ENCODE measurements around the gene POU3F2.
A peak's percentile ranks its signal among the peaks of the same experiment; 100 is the strongest.

The POU3F2 gene

GRCh38 chr6:98848539-98849242 is 14.3 kb downstream of the POU3F2 start:
- peaks cover 44% of the 10 kb centered on the region for H3K27me3 ChIP-seq (ENCODE audit: control insufficient read depth, insufficient read depth, low read length)

GRCh38 chr6:98864497-98864896 is 30.1 kb downstream of the POU3F2 start:
- Histone ChIP-seq H3K36me3 (ENCODE audit: insufficient read depth, low read length) (peaks cover 3% of the 10 kb centered on the region), H3K27me3 (ENCODE audit: control insufficient read depth, insufficient read depth, low read length) (no peaks in the 10 kb centered on the region), H3K9ac (ENCODE audit: low read depth, low read length) (no peak overlapping the region), H3K9me3 (replicated peaks; ENCODE audit: low read length) (no peaks in the 10 kb centered on the region), H3K4me2 (ENCODE audit: low read length) (no peak overlapping the region), H3K4me1 (ENCODE audit: control insufficient read depth, insufficient read depth, low read length) (no peaks in the 10 kb centered on the region), H3K4me3 (ENCODE audit: low read length) (no peak overlapping the region)

More at GRCh38 chr6:98848539-98849242, 14.3 kb downstream of the POU3F2 start:
- no peak overlapping the region for H3K9ac ChIP-seq (ENCODE audit: low read depth, low read length)
- H3K9me3 ChIP-seq (replicated peaks; ENCODE audit: low read length), result no peaks in the 10 kb centered on the region
- H3K4me3 ChIP-seq (ENCODE audit: low read length), result no peak overlapping the region
- H3K4me2 ChIP-seq (ENCODE audit: low read length), result peak overlapping the region; percentile 71
- H3K36me3 ChIP-seq (ENCODE audit: insufficient read depth, low read length), result no peaks in the 10 kb centered on the region
- peaks cover 15% of the 10 kb centered on the region for H3K4me1 ChIP-seq (ENCODE audit: control insufficient read depth, insufficient read depth, low read length)

DNA sequence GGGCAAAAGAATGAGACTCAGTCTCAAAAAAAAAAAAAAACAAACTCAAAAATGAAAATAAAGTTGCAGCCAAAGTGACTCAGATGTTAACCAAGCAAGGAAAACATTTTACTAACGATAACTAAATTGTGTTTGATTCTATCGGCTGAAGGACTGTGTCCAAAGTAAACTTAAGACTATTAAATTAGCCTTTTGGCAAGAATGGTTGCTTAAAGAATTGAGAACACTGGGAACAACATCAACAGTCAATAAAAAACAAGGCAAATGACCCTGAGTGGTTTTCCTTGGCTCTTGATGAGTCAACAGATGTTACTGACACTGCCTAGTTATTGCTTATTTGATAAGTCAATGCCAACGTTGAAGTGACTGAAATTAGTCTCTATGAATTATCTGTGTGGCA is 36.7 kb downstream of the POU3F2 start:
- Histone ChIP-seq H3K4me3 (ENCODE audit: low read length) (no peak overlapping the region), H3K4me2 (ENCODE audit: low read length) (peak overlapping the region; percentile 1), H3K36me3 (ENCODE audit: insufficient read depth, low read length) (no peaks in the 10 kb centered on the region), H3K4me1 (ENCODE audit: control insufficient read depth, insufficient read depth, low read length) (no peaks in the 10 kb centered on the region), H3K9ac (ENCODE audit: low read depth, low read length) (no peak overlapping the region), H3K9me3 (replicated peaks; ENCODE audit: low read length) (no peaks in the 10 kb centered on the region), H3K27me3 (ENCODE audit: control insufficient read depth, insufficient read depth, low read length) (no peaks in the 10 kb centered on the region)

- Histone ChIP-seq H3K4me1 (ENCODE audit: control insufficient read depth, insufficient read depth, low read length) (no peaks in the 10 kb centered on the region), H3K4me2 (ENCODE audit: low read length) (no peak overlapping the region), H3K36me3 (ENCODE audit: insufficient read depth, low read length) (no peaks in the 10 kb centered on the region), H3K4me3 (ENCODE audit: low read length) (no peak overlapping the region), H3K27me3 (ENCODE audit: control insufficient read depth, insufficient read depth, low read length) (no peaks in the 10 kb centered on the region), H3K9me3 (replicated peaks; ENCODE audit: low read length) (no peaks in the 10 kb centered on the region), H3K9ac (ENCODE audit: low read depth, low read length) (no peak overlapping the region)
Observed at GRCh38 chr6:98871821-98872220, 37.4 kb downstream of the POU3F2 start.

GRCh38 chr6:98875375-98875774 is 41.0 kb downstream of the POU3F2 start:
- Histone ChIP-seq H3K9me3 (replicated peaks; ENCODE audit: low read length) (no peaks in the 10 kb centered on the region), H3K4me1 (ENCODE audit: control insufficient read depth, insufficient read depth, low read length) (no peaks in the 10 kb centered on the region), H3K4me2 (ENCODE audit: low read length) (no peak overlapping the region), H3K36me3 (ENCODE audit: insufficient read depth, low read length) (no peaks in the 10 kb centered on the region), H3K27me3 (ENCODE audit: control insufficient read depth, insufficient read depth, low read length) (no peaks in the 10 kb centered on the region), H3K9ac (ENCODE audit: low read depth, low read length) (no peak overlapping the region), H3K4me3 (ENCODE audit: low read length) (no peak overlapping the region)

GRCh38 chr6:98877250-98877649 is 42.9 kb downstream of the POU3F2 start:
- Histone ChIP-seq H3K4me2 (ENCODE audit: low read length) (no peak overlapping the region), H3K4me3 (ENCODE audit: low read length) (no peak overlapping the region), H3K27me3 (ENCODE audit: control insufficient read depth, insufficient read depth, low read length) (no peaks in the 10 kb centered on the region), H3K9me3 (replicated peaks; ENCODE audit: low read length) (no peaks in the 10 kb centered on the region), H3K36me3 (ENCODE audit: insufficient read depth, low read length) (no peaks in the 10 kb centered on the region), H3K4me1 (ENCODE audit: control insufficient read depth, insufficient read depth, low read length) (no peaks in the 10 kb centered on the region), H3K9ac (ENCODE audit: low read depth, low read length) (no peak overlapping the region)

DNA sequence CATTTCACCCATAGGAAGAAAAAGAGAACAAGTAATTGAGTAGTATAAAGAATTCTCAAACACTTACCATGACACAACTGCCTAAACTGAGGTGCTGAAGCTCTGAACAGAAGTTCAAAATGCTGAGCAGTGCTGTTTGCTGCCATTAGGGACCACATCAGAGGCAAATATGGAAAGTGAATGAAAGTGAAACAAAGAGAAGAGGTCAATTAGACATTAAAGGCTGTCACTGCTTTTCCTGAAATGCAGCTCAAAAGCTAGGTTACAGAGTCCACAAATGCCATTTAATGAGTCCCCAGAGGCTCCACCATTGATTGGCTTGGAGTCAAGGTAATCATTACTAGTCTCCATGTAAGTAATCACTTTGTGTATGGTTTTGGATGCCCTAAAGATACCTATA is 46.1 kb downstream of the POU3F2 start:
- Histone ChIP-seq H3K4me3 (ENCODE audit: low read length) (no peak overlapping the region), H3K27me3 (ENCODE audit: control insufficient read depth, insufficient read depth, low read length) (no peaks in the 10 kb centered on the region), H3K9me3 (replicated peaks; ENCODE audit: low read length) (no peaks in the 10 kb centered on the region), H3K4me2 (ENCODE audit: low read length) (no peak overlapping the region), H3K36me3 (ENCODE audit: insufficient read depth, low read length) (no peaks in the 10 kb centered on the region), H3K9ac (ENCODE audit: low read depth, low read length) (no peak overlapping the region), H3K4me1 (ENCODE audit: control insufficient read depth, insufficient read depth, low read length) (no peaks in the 10 kb centered on the region)

DNA sequence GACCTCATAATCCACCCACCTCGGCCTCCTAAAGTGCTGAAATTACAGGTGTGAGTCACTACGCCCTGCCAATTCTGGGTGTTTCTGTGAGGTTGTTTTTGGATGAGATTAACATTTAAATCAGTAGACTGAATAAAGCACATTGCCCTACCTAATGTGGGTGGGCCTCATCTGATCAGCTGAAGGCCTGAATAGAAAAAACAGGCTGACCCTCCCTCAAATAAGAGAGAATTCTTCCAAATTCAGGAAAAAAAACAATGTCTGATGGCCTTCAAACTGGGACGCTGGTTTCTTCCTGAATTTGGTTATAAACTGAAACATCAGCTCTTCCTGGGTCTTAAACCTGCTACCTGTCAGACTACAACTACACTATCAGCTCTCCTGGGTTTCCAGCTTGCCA is 51.0 kb downstream of the POU3F2 start:
- Histone ChIP-seq H3K4me1 (ENCODE audit: control insufficient read depth, insufficient read depth, low read length) (no peaks in the 10 kb centered on the region), H3K27me3 (ENCODE audit: control insufficient read depth, insufficient read depth, low read length) (no peaks in the 10 kb centered on the region), H3K4me2 (ENCODE audit: low read length) (no peak overlapping the region), H3K9me3 (replicated peaks; ENCODE audit: low read length) (no peaks in the 10 kb centered on the region), H3K4me3 (ENCODE audit: low read length) (no peak overlapping the region), H3K36me3 (ENCODE audit: insufficient read depth, low read length) (no peaks in the 10 kb centered on the region), H3K9ac (ENCODE audit: low read depth, low read length) (no peak overlapping the region)

GRCh38 chr6:98887650-98888049 is 53.3 kb downstream of the POU3F2 start:
- no peaks in the 10 kb centered on the region for H3K27me3 ChIP-seq (ENCODE audit: control insufficient read depth, insufficient read depth, low read length)
- no peak overlapping the region for H3K9ac ChIP-seq (ENCODE audit: low read depth, low read length)
- H3K4me2 ChIP-seq (ENCODE audit: low read length), result no peak overlapping the region
- no peaks in the 10 kb centered on the region for H3K36me3 ChIP-seq (ENCODE audit: insufficient read depth, low read length)
- no peak overlapping the region for H3K4me3 ChIP-seq (ENCODE audit: low read length)
- H3K9me3 ChIP-seq (replicated peaks; ENCODE audit: low read length), result no peaks in the 10 kb centered on the region
- no peaks in the 10 kb centered on the region for H3K4me1 ChIP-seq (ENCODE audit: control insufficient read depth, insufficient read depth, low read length)

Measured in skeletal muscle satellite cell (primary cell).